ENCODE measurements around the gene ACAN. TPM values are rescaled to one million over a fixed set of nuclear protein-coding genes. Genes with fewer than 3 reads are reported as not detected.

The ACAN gene
- total and polyA plus RNA-seq, 5 donors, result 0.14 to 0.86 (median 0.18) TPM

GRCh38 chr15:88802250-88802990, 816 bp upstream of the ACAN start:
- Histone ChIP-seq H3K4me3 (ENCODE audit: low read length) (peak overlapping the region; percentile 18), H3K27me3 (ENCODE audit: control insufficient read depth, insufficient read depth) (no peaks in the 10 kb centered on the region), H3K9me3 (ENCODE audit: control insufficient read depth, low read length) (no peaks in the 10 kb centered on the region), H3K4me1 (ENCODE audit: control insufficient read depth, insufficient read depth, low read length) (no peaks in the 10 kb centered on the region), H3K27ac (ENCODE audit: low read length) (no peak overlapping the region)
- ATAC-seq, result no peak
- DNase-seq, result no peak
- WGBS, result 13% methylated on average over 20 of the region's 20 CpGs
- intact Hi-C loops (cut with DNase I), result no loop called here

- H3K4me3 ChIP-seq (ENCODE audit: low read length), result peak overlapping the region; percentile 18
- intact Hi-C loops (cut with DNase I), result no loop called here
- no peaks in the 10 kb centered on the region for H3K27me3 ChIP-seq (ENCODE audit: control insufficient read depth, insufficient read depth)
- no peak overlapping the region for H3K27ac ChIP-seq (ENCODE audit: low read length)
- no peaks in the 10 kb centered on the region for H3K4me1 ChIP-seq (ENCODE audit: control insufficient read depth, insufficient read depth, low read length)
- ATAC-seq (no peak), DNase-seq (no peak)
- no peaks in the 10 kb centered on the region for H3K9me3 ChIP-seq (ENCODE audit: control insufficient read depth, low read length)
- WGBS, result under 1% methylated on average over 28 of the region's 28 CpGs
Measured at GRCh38 chr15:88802991-88803240, 320 bp upstream of the ACAN start.

- no peak for ATAC-seq
Measured at GRCh38 chr15:88803920-88804247, 648 bp downstream of the ACAN start.

GRCh38 chr15:88804257-88804656, 1.0 kb downstream of the ACAN start:
- H3K27me3 ChIP-seq (ENCODE audit: control insufficient read depth, insufficient read depth), result no peaks in the 10 kb centered on the region
- no peaks in the 10 kb centered on the region for H3K4me1 ChIP-seq (ENCODE audit: control insufficient read depth, insufficient read depth, low read length)
- DNase-seq (no peak), ATAC-seq (no peak)
- intact Hi-C loops (cut with DNase I), result no loop called here
- no peaks in the 10 kb centered on the region for H3K9me3 ChIP-seq (ENCODE audit: control insufficient read depth, low read length)
- no peak overlapping the region for H3K27ac ChIP-seq (ENCODE audit: low read length)
- no peak overlapping the region for H3K4me3 ChIP-seq (ENCODE audit: low read length)
- 51% methylated on average over 10 of the region's 10 CpGs for WGBS

More at GRCh38 chr15:88803920-88804247, 648 bp downstream of the ACAN start:
- intact Hi-C loops (cut with DNase I), result no loop called here
- 15% methylated on average over 10 of the region's 10 CpGs for WGBS
- H3K4me3 ChIP-seq (ENCODE audit: low read length), result no peak overlapping the region
- H3K27me3 ChIP-seq (ENCODE audit: control insufficient read depth, insufficient read depth), result no peaks in the 10 kb centered on the region
- H3K27ac ChIP-seq (ENCODE audit: low read length), result no peak overlapping the region
- H3K4me1 ChIP-seq (ENCODE audit: control insufficient read depth, insufficient read depth, low read length), result no peaks in the 10 kb centered on the region
- no peaks in the 10 kb centered on the region for H3K9me3 ChIP-seq (ENCODE audit: control insufficient read depth, low read length)
- no peak for DNase-seq

- DNase-seq, result no peak
- Histone ChIP-seq H3K27me3 (ENCODE audit: control insufficient read depth, insufficient read depth) (no peaks in the 10 kb centered on the region), H3K4me3 (ENCODE audit: low read length) (no peak overlapping the region)
Measured at GRCh38 chr15:88805031-88805780, 2.0 kb downstream of the ACAN start.

GRCh38 chr15:88810446-88810845, 7.2 kb downstream of the ACAN start:
- no peaks in the 10 kb centered on the region for H3K4me1 ChIP-seq (ENCODE audit: control insufficient read depth, insufficient read depth, low read length)
- no peak overlapping the region for H3K27ac ChIP-seq (ENCODE audit: low read length)
- intact Hi-C loops (cut with DNase I), result no loop called here
- H3K4me3 ChIP-seq (ENCODE audit: low read length), result no peak overlapping the region
- no peaks in the 10 kb centered on the region for H3K27me3 ChIP-seq (ENCODE audit: control insufficient read depth, insufficient read depth)
- no peak for ATAC-seq
- WGBS, result 67% methylated on average over 6 of the region's 6 CpGs
- DNase-seq, result no peak
- no peaks in the 10 kb centered on the region for H3K9me3 ChIP-seq (ENCODE audit: control insufficient read depth, low read length)

More at GRCh38 chr15:88805031-88805780, 2.0 kb downstream of the ACAN start:
- intact Hi-C loops (cut with DNase I), result no loop called here
- 53% methylated on average over 9 of the region's 9 CpGs for WGBS
- no peaks in the 10 kb centered on the region for H3K9me3 ChIP-seq (ENCODE audit: control insufficient read depth, low read length)
- H3K27ac ChIP-seq (ENCODE audit: low read length), result no peak overlapping the region
- H3K4me1 ChIP-seq (ENCODE audit: control insufficient read depth, insufficient read depth, low read length), result no peaks in the 10 kb centered on the region
- ATAC-seq, result no peak

GRCh38 chr15:88812133-88812532, 8.9 kb downstream of the ACAN start:
- intact Hi-C loops (cut with DNase I), result no loop called here
- Histone ChIP-seq H3K27ac (ENCODE audit: low read length) (no peak overlapping the region), H3K27me3 (ENCODE audit: control insufficient read depth, insufficient read depth) (no peaks in the 10 kb centered on the region), H3K9me3 (ENCODE audit: control insufficient read depth, low read length) (no peaks in the 10 kb centered on the region), H3K4me1 (ENCODE audit: control insufficient read depth, insufficient read depth, low read length) (no peaks in the 10 kb centered on the region), H3K4me3 (ENCODE audit: low read length) (no peak overlapping the region)
- ATAC-seq (no peak), DNase-seq (no peak)
- 47% methylated on average over 4 of the region's 4 CpGs for WGBS

- DNase-seq (no peak), ATAC-seq (no peak)
- 68% methylated on average over 4 of the region's 4 CpGs for WGBS
- no peaks in the 10 kb centered on the region for H3K27me3 ChIP-seq (ENCODE audit: control insufficient read depth, insufficient read depth)
- intact Hi-C loops (cut with DNase I), result no loop called here
- no peaks in the 10 kb centered on the region for H3K4me1 ChIP-seq (ENCODE audit: control insufficient read depth, insufficient read depth, low read length)
- H3K9me3 ChIP-seq (ENCODE audit: control insufficient read depth, low read length), result no peaks in the 10 kb centered on the region
- H3K4me3 ChIP-seq (ENCODE audit: low read length), result no peak overlapping the region
- no peak overlapping the region for H3K27ac ChIP-seq (ENCODE audit: low read length)
Measured at GRCh38 chr15:88813960-88814359, 10.7 kb downstream of the ACAN start.

GRCh38 chr15:88814393-88814792, 11.2 kb downstream of the ACAN start:
- no peak for ATAC-seq

GRCh38 chr15:88818920-88819319, 15.7 kb downstream of the ACAN start:
- intact Hi-C loops (cut with DNase I), result no loop called here

More at GRCh38 chr15:88814393-88814792, 11.2 kb downstream of the ACAN start:
- WGBS, result 78% methylated on average over 6 of the region's 6 CpGs
- no peak overlapping the region for H3K4me3 ChIP-seq (ENCODE audit: low read length)
- H3K9me3 ChIP-seq (ENCODE audit: control insufficient read depth, low read length), result no peaks in the 10 kb centered on the region
- no peak overlapping the region for H3K27ac ChIP-seq (ENCODE audit: low read length)
- DNase-seq, result no peak
- H3K27me3 ChIP-seq (ENCODE audit: control insufficient read depth, insufficient read depth), result no peaks in the 10 kb centered on the region
- intact Hi-C loops (cut with DNase I), result no loop called here
- H3K4me1 ChIP-seq (ENCODE audit: control insufficient read depth, insufficient read depth, low read length), result no peaks in the 10 kb centered on the region

GRCh38 chr15:88821993-88822392, 18.8 kb downstream of the ACAN start:
- Histone ChIP-seq H3K27me3 (ENCODE audit: control insufficient read depth, insufficient read depth) (no peaks in the 10 kb centered on the region), H3K9me3 (ENCODE audit: control insufficient read depth, low read length) (no peaks in the 10 kb centered on the region), H3K4me1 (ENCODE audit: control insufficient read depth, insufficient read depth, low read length) (no peaks in the 10 kb centered on the region), H3K4me3 (ENCODE audit: low read length) (no peak overlapping the region), H3K27ac (ENCODE audit: low read length) (no peak overlapping the region)
- 86% methylated on average over 5 of the region's 5 CpGs for WGBS
- intact Hi-C loops (cut with DNase I), result loop anchor here in 1 of 4 donors (10.0 kb wide), 1 partner anchor 167 kb away; no protein-coding TSS in a partner anchor
- no peak for ATAC-seq
- no peak for DNase-seq

More at GRCh38 chr15:88818920-88819319, 15.7 kb downstream of the ACAN start:
- ATAC-seq (no peak), DNase-seq (no peak)
- H3K4me3 ChIP-seq (ENCODE audit: low read length), result no peak overlapping the region
- H3K9me3 ChIP-seq (ENCODE audit: control insufficient read depth, low read length), result no peaks in the 10 kb centered on the region
- no peaks in the 10 kb centered on the region for H3K27me3 ChIP-seq (ENCODE audit: control insufficient read depth, insufficient read depth)
- WGBS, result 59% methylated on average over 2 of the region's 2 CpGs
- no peaks in the 10 kb centered on the region for H3K4me1 ChIP-seq (ENCODE audit: control insufficient read depth, insufficient read depth, low read length)
- H3K27ac ChIP-seq (ENCODE audit: low read length), result no peak overlapping the region
